Chondrocyte (in vitro differentiated cells): ENCODE data around the gene TC2N. TPM values are rescaled to one million over a fixed set of nuclear protein-coding genes. Genes with fewer than 3 reads are reported as not detected.
A peak's percentile ranks its signal among the peaks of the same experiment; 100 is the strongest.

Experiments used
- DNase-seq: peaks from one replicate; pipeline ENCODE4 v3.0.0; 2021; ENCODE audit warnings: mixed read lengths, low spot score
- H3K27ac Mint-ChIP-seq: one replicate; pipeline ENCODE4 v1.8.0; 2021; ENCODE audit warnings: mild to moderate bottlenecking, moderate library complexity, mixed read lengths; ENCODE audit not compliant: unreplicated experiment
- H3K27me3 Mint-ChIP-seq: 2 replicates; pipeline ENCODE4 v1.8.0; 2021; ENCODE audit warnings: low read depth, mixed read lengths
- H3K36me3 Mint-ChIP-seq: 2 replicates; pipeline ENCODE4 v1.8.0; 2021; ENCODE audit warnings: low read depth, mixed read lengths
- H3K4me1 Mint-ChIP-seq: 2 replicates; pipeline ENCODE4 v1.8.0; 2021; ENCODE audit warnings: low read depth, mild to moderate bottlenecking, mixed read lengths
- H3K4me3 Mint-ChIP-seq: one replicate; pipeline ENCODE4 v1.8.0; 2021; ENCODE audit warnings: mild to moderate bottlenecking, moderate library complexity, mixed read lengths; ENCODE audit not compliant: unreplicated experiment
- H3K9me3 Mint-ChIP-seq: 2 replicates; pipeline ENCODE4 v1.8.0; 2021; ENCODE audit warnings: low read depth, mixed read lengths
- total RNA-seq: library from RNA; stranded (reverse); gene quantifications from 3 replicates; pipeline ENCODE4 v1.2.1, GENCODE V29; 2021
- TF ChIP-seq, protein P1 (sequence below): fragments of 200-600 bp; sonication (generic); IDR thresholded peaks from 2 replicates; pipeline ENCODE4 v1.5.0; 2021; ENCODE audit warnings: antibody characterized with exemption, mild to moderate bottlenecking, moderate library complexity

Gene TC2N
- total RNA-seq, 1 donor from 2014 or later: 11.2 TPM

DNA sequence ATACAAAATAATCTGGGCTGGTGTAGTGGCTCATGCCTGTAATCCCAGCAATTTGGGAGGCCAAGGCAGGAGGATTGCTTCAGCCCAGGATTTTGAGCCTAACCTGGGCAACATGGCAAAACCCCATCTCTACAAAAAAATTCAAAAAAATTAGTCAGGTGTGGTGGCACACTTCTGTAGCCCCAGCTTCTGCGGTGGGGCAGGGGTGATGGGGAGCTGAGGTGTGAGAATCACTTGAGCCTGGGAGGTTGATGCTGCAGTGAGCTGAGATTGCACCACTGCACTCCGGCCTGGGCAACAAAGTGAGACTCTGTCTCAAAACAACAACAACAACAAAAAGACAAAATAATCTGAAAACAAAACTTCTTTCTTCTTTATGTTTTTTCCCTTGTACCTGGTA, 66.0 kb downstream of the TC2N start:
- DNase-seq: no peak
- peaks cover 20% of the 10 kb centered on the region for H3K4me1 Mint-ChIP-seq
- peaks cover 16% of the 10 kb centered on the region for H3K36me3 Mint-ChIP-seq
- TF ChIP-seq, protein P1, sequence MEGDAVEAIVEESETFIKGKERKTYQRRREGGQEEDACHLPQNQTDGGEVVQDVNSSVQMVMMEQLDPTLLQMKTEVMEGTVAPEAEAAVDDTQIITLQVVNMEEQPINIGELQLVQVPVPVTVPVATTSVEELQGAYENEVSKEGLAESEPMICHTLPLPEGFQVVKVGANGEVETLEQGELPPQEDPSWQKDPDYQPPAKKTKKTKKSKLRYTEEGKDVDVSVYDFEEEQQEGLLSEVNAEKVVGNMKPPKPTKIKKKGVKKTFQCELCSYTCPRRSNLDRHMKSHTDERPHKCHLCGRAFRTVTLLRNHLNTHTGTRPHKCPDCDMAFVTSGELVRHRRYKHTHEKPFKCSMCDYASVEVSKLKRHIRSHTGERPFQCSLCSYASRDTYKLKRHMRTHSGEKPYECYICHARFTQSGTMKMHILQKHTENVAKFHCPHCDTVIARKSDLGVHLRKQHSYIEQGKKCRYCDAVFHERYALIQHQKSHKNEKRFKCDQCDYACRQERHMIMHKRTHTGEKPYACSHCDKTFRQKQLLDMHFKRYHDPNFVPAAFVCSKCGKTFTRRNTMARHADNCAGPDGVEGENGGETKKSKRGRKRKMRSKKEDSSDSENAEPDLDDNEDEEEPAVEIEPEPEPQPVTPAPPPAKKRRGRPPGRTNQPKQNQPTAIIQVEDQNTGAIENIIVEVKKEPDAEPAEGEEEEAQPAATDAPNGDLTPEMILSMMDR: no peak
- H3K9me3 Mint-ChIP-seq: peaks cover 7% of the 10 kb centered on the region
- H3K4me3 Mint-ChIP-seq: no peak overlapping the region
- H3K27ac Mint-ChIP-seq: no peak overlapping the region
- no peaks in the 10 kb centered on the region for H3K27me3 Mint-ChIP-seq

DNA sequence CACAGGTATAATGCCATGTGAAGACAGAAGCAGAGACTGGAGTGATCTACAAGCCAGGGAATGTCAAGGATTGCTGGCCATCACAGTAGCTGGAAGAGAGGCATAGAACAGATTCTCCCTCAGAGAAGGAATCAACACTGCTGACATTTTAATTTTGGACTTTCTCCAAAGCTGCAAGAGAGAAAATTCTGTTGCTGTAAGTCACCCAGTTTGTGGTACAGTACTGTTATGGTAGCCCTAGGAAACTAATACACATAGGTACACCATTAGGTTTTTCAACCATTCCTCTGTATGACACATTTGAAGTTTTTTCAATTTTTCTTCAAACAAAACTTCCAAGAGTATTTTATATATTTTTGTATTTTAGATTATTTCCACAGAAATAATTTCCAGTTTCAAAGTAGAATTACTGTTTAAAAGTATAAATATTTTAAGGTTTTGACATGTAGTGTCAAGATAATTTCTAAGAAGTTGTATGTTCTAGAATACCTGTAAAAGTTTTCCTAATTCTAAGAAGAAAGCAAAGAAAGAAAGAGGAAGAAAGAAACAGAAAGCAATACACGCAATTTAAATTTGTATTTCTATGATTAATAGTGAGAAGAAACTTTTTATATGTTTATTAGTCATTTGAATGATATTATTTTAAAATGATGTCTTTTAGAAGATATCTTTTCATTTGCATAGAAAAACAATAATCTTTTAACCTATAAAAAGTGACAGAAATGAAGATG, 70.6 kb downstream of the TC2N start:
- Mint-ChIP-seq H3K36me3 (peaks cover 27% of the 10 kb centered on the region), H3K27ac (peak overlapping the region; percentile 60), H3K4me3 (no peak overlapping the region), H3K4me1 (peaks cover 21% of the 10 kb centered on the region), H3K9me3 (peaks cover 13% of the 10 kb centered on the region), H3K27me3 (no peaks in the 10 kb centered on the region)
- no peak for DNase-seq
- TF ChIP-seq, protein P1: no peak

DNA sequence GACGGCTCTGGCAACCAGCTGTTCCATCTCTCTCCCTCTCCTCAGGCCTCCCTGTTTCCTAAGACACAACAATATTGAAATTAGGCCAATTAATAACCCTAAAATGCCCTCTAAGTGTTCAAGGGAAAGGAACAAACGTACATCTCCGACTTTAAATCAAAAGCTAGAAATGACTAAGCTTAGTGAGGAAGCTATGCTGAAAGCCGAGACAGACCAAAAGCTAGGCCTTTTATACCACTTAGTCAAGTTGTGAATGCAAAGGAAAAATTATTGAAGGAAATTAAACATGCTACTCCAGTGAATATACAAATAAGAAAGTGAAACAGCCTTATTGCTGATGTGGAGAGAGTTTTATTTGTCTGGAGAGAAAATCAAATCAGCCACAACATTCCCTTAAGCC, 73.6 kb downstream of the TC2N start:
- DNase-seq: no peak
- Mint-ChIP-seq H3K27me3 (no peaks in the 10 kb centered on the region), H3K4me1 (peaks cover 15% of the 10 kb centered on the region), H3K27ac (no peak overlapping the region), H3K36me3 (peaks cover 30% of the 10 kb centered on the region), H3K9me3 (peaks cover 13% of the 10 kb centered on the region), H3K4me3 (no peak overlapping the region)
- TF ChIP-seq, protein P1: no peak

DNA sequence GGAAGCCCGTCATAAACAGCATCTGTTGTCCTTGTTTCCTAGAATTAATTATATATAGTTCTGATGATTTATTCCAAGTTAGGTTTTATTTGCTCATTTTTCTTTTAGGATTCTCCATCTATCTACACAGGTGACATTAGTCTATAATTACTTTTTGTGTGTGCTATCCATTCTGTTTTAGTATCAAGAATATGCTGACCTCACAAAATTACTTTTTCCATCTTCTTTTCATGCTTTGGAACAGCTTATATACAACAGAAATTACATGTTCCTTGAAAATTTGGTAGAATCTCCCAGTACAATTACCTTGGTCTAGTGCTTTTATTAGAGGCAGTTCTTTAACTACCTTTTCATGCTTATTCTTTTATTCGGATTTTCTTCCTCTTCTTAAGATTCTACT, 81.1 kb downstream of the TC2N start:
- Mint-ChIP-seq H3K4me3 (no peak overlapping the region), H3K36me3 (peaks cover 23% of the 10 kb centered on the region), H3K9me3 (no peaks in the 10 kb centered on the region), H3K27ac (no peak overlapping the region), H3K27me3 (peaks cover 3% of the 10 kb centered on the region), H3K4me1 (no peaks in the 10 kb centered on the region)
- TF ChIP-seq, protein P1: no peak
- DNase-seq: no peak

DNA sequence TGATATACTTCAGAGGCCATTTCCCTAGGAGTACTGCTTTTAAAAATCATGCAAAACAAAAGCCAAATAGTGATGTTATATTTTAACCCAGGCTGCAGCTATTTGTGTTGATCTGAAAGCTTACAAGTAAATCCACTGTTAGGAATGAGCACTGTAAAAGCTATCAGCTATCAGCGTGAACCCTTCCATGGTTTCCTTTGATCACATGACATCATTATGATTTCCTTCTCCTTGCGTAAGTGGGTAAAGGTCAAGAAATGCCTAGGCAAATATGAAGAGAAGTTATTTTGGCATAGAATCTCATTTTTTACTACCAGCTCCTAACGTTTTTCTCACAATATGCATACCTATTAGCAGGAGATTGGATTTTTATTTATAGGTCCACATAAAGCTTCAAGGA, 86.9 kb downstream of the TC2N start:
- H3K27ac Mint-ChIP-seq: no peak overlapping the region
- H3K9me3 Mint-ChIP-seq: no peaks in the 10 kb centered on the region
- DNase-seq: no peak
- peaks cover 4% of the 10 kb centered on the region for H3K4me1 Mint-ChIP-seq
- H3K27me3 Mint-ChIP-seq: peaks cover 7% of the 10 kb centered on the region
- no peak overlapping the region for H3K4me3 Mint-ChIP-seq
- TF ChIP-seq, protein P1: no peak
- H3K36me3 Mint-ChIP-seq: peaks cover 25% of the 10 kb centered on the region
